Suppressor macrophage treated with lipopolysaccharide for 4 hours (primary cell): ENCODE results near the gene TMEM98.
"Not testable (repeated sequence)": the region's sequence is repeated elsewhere in the genome, so short reads cannot be mapped to it uniquely, and the experiment has no call there.

ENCODE experiments used
- DNase-seq: peaks from one replicate; pipeline ENCODE4 v3.0.0-alpha.2; 2020

The TMEM98 gene

GRCh38 chr17:32987868-32988267 lies 59.9 kb downstream of the TMEM98 start:
- not testable (repeated sequence) for DNase-seq

GRCh38 chr17:32988481-32989101 lies 60.6 kb downstream of the TMEM98 start:
- DNase-seq, result no peak

DNA sequence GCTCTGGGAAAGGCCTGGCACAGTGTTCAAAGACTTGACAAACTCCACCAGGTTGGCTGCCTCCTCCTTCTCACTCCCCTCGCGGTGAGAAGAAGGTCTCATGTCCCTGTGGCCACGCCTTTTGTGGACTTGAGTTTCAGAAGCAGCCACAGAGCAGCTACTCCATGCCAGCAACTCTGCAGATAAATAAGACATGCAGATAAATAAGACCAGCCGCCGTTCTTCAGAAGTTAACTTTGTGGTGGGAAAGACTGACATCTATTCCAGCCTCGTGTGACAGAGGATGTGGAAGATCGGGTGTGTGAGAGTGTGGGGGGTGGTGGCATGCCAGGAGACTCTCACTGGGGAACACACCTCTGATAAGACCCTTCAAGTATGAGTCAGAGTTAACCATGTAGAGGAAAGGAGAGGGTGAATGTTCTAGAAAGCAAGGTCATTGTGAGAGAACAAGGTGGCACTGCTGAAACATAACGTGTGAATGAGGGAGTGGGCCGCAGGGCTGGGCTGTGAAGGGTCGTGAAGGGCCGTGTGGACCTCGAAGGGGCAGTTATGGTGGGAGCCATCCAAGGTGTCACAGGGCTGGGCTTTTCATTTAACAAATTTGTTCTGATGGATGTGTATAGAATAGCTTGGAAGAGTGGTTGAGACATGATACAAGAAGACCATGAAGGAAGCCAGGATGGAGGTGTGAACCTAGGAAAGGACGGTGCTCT lies 64.5 kb downstream of the TMEM98 start:
- no peak for DNase-seq

DNA sequence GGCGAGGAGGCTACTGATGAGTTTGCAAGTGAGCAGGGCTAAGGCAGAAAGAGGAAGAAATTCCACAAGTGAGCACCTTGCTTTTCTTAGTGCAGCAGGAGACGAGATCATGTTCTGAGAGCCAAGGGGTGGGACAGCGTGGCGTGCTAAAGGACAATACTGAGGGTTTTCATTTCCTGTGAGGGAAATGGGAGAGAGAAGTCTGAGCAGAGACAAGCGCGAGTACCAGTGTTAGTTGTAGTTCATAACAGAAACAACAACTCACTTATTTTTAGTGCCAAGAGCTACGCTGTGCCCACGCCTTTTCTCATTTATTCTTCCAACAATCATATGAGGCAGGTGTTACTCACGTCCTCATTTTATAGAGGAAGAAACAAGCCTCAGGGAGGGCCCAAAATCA lies 66.0 kb downstream of the TMEM98 start:
- DNase-seq, result no peak
